GM10266 (cell line): ENCODE data around the gene FOXRED1.
A peak's percentile ranks its signal among the peaks of the same experiment; 100 is the strongest.
"Not testable (repeated sequence)": the region's sequence is repeated elsewhere in the genome, so short reads cannot be mapped to it uniquely, and the experiment has no call there.

Source experiments
- DNase-seq: peaks from one replicate; pipeline ENCODE4 v3.0.0; 2012; ENCODE audit errors: extremely low spot score
- CTCF ChIP-seq: IDR thresholded peaks from 2 replicates; pipeline ENCODE4 v1.5.1; 2012; ENCODE audit warnings: mild to moderate bottlenecking, low read depth; ENCODE audit not compliant: control insufficient read depth, insufficient read depth; ENCODE audit errors: missing control alignments

FOXRED1 gene

GRCh38 chr11:126304457-126305075 is 35.6 kb downstream of the FOXRED1 start:
- TF ChIP-seq CTCF, result no peak
- DNase-seq, result peak; percentile 65

GRCh38 chr11:126305699-126306098 is 36.7 kb downstream of the FOXRED1 start:
- peak; percentile 59 for DNase-seq

GRCh38 chr11:126307706-126308105 is 38.8 kb downstream of the FOXRED1 start:
- TF ChIP-seq CTCF, result peak; percentile 37
- no peak for DNase-seq

More at GRCh38 chr11:126305699-126306098, 36.7 kb downstream of the FOXRED1 start:
- no peak for TF ChIP-seq CTCF

GRCh38 chr11:126308271-126308671 is 39.3 kb downstream of the FOXRED1 start:
- no peak for DNase-seq
- no peak for TF ChIP-seq CTCF

GRCh38 chr11:126308771-126309170 is 39.8 kb downstream of the FOXRED1 start:
- not testable (repeated sequence) for DNase-seq

- peak; percentile 57 for DNase-seq
- TF ChIP-seq CTCF, result peak; percentile 94
Measured at GRCh38 chr11:126310200-126310991, 41.4 kb downstream of the FOXRED1 start.

GRCh38 chr11:126310992-126311310 is 42.0 kb downstream of the FOXRED1 start:
- TF ChIP-seq CTCF, result no peak
- DNase-seq, result no peak
